IMR-90 (cell line): ENCODE data around the gene DCTN2. TPM values are rescaled to one million over a fixed set of nuclear protein-coding genes. Genes with fewer than 3 reads are reported as not detected.

Experiments used
- ATAC-seq: fragments of 200-7000 bp; cut with Tn5 transposase; 2 replicates; pipeline ENCODE4 v1.9.1; 2020; ENCODE audit warnings: low read depth, mild to moderate bottlenecking, moderate library complexity
- BruUV-seq: library from RNA; stranded (reverse); fragments of 400-500 nt; replicated peaks from 2 replicates; lab custom pipeline; 2021; lab: Mats Ljungman, UMichigan
- CTCF ChIA-PET: fragments of 300-600 bp; formaldehyde crosslinking; extraction: SDS; loops from one replicate; lab custom pipeline; 2021; ENCODE audit warnings: antibody characterized with exemption; lab: Yijun Ruan, JAX
- POLR2A ChIA-PET: fragments of 300-600 bp; sonication (Branson Sonifier 250); formaldehyde crosslinking; loops from one replicate; lab custom pipeline; 2022; ENCODE audit warnings: antibody characterized with exemption; ENCODE audit not compliant: unreplicated experiment; lab: Charles Lee
- DNase-seq: peaks from one replicate; pipeline ENCODE4 v3.0.0; 2013
- H2AFZ ChIP-seq: replicated peaks from 2 replicates; pipeline ENCODE3; 2013; ENCODE audit warnings: low read length, mild to moderate bottlenecking; ENCODE audit not compliant: poor library complexity
- H2AK5ac ChIP-seq: 2 replicates; pipeline ENCODE4 v1.6.1; 2013; ENCODE audit warnings: low read depth, low read length, inconsistent platforms
- H2AK9ac ChIP-seq: replicated peaks from 2 replicates; pipeline ENCODE3; 2013; ENCODE audit warnings: mild to moderate bottlenecking, low read depth, low read length, moderate library complexity; ENCODE audit not compliant: poor library complexity
- H2BK120ac ChIP-seq: 2 replicates; pipeline ENCODE4 v1.6.1; 2013; ENCODE audit warnings: low read depth, low read length, inconsistent platforms
- H2BK15ac ChIP-seq: 3 replicates; pipeline ENCODE4 v1.6.1; 2013; ENCODE audit warnings: low read depth, low read length, inconsistent platforms
- H2BK20ac ChIP-seq: 2 replicates; pipeline ENCODE4 v1.6.1; 2013; ENCODE audit warnings: low read depth, mild to moderate bottlenecking, inconsistent platforms, low read length, moderate library complexity
- H2BK5ac ChIP-seq: 2 replicates; pipeline ENCODE4 v1.6.1; 2013; ENCODE audit warnings: mild to moderate bottlenecking, low read depth, low read length, inconsistent platforms; ENCODE audit not compliant: poor library complexity, severe bottlenecking
- H3K14ac ChIP-seq: replicated peaks from 2 replicates; pipeline ENCODE4 v1.6.1; 2013; ENCODE audit warnings: low read depth, low read length, inconsistent platforms
- H3K18ac ChIP-seq: 2 replicates; pipeline ENCODE4 v1.6.1; 2013; ENCODE audit warnings: low read depth, low read length, control low read depth
- H3K23ac ChIP-seq: 2 replicates; pipeline ENCODE4 v1.6.1; 2013; ENCODE audit warnings: low read depth, low read length, inconsistent platforms
- H3K27ac ChIP-seq: 2 replicates; pipeline ENCODE4 v1.5.1; 2013; ENCODE audit warnings: mild to moderate bottlenecking, control low read depth, low read length; ENCODE audit not compliant: insufficient read depth
- H3K27me3 ChIP-seq: 2 replicates; pipeline ENCODE4 v1.6.1; 2013; ENCODE audit warnings: low read length; ENCODE audit not compliant: control insufficient read depth, insufficient read depth
- H3K36me3 ChIP-seq: 2 replicates; pipeline ENCODE4 v1.6.1; 2013; ENCODE audit warnings: low read length, mixed read lengths; ENCODE audit not compliant: control insufficient read depth, insufficient read depth
- H3K4ac ChIP-seq: 2 replicates; pipeline ENCODE4 v1.6.1; 2013; ENCODE audit warnings: low read depth, low read length, inconsistent platforms
- H3K4me1 ChIP-seq: 2 replicates; pipeline ENCODE4 v1.6.1; 2013; ENCODE audit warnings: low read length, mixed read lengths; ENCODE audit not compliant: control insufficient read depth, insufficient read depth
- H3K4me2 ChIP-seq: 2 replicates; pipeline ENCODE4 v1.6.1; 2013; ENCODE audit warnings: low read depth, mild to moderate bottlenecking, control low read depth, low read length, moderate library complexity
- H3K4me3 ChIP-seq: 2 replicates; pipeline ENCODE4 v1.5.1; 2013; ENCODE audit warnings: low read depth, mild to moderate bottlenecking, control low read depth, low read length, moderate library complexity; ENCODE audit not compliant: insufficient read depth
- H3K56ac ChIP-seq: 2 replicates; pipeline ENCODE4 v1.6.1; 2013; ENCODE audit warnings: low read length, inconsistent platforms; ENCODE audit not compliant: insufficient read depth; ENCODE audit errors: extremely low read depth
- H3K79me1 ChIP-seq, 2 experiments: 2 replicates each; pipeline ENCODE4 v1.6.1; 2013; ENCODE audit warnings: low read length in 2 of 2, inconsistent platforms in 1 of 2, low read depth in 1 of 2
- H3K9ac ChIP-seq: 2 replicates; pipeline ENCODE4 v1.6.1; 2013; ENCODE audit warnings: low read depth, low read length, control low read depth
- H3K9me1 ChIP-seq: 2 replicates; pipeline ENCODE4 v1.6.1; 2013; ENCODE audit warnings: low read length, inconsistent platforms; ENCODE audit not compliant: insufficient read depth
- H3K9me3 ChIP-seq: 2 replicates; pipeline ENCODE4 v1.6.1; 2013; ENCODE audit warnings: low read length; ENCODE audit not compliant: control insufficient read depth, insufficient read depth
- H4K20me1 ChIP-seq: 2 replicates; pipeline ENCODE4 v1.6.1; 2013; ENCODE audit warnings: low read length, inconsistent platforms; ENCODE audit not compliant: insufficient read depth
- H4K5ac ChIP-seq: 2 replicates; pipeline ENCODE4 v1.6.1; 2013; ENCODE audit warnings: mild to moderate bottlenecking, low read depth, low read length, control low read depth
- H4K8ac ChIP-seq, 2 experiments: 2 replicates each; pipeline ENCODE4 v1.6.1; 2013; ENCODE audit warnings: low read depth in 2 of 2, low read length in 2 of 2, control low read depth in 1 of 2, inconsistent platforms in 1 of 2
- H4K91ac ChIP-seq: 2 replicates; pipeline ENCODE4 v1.6.1; 2013; ENCODE audit warnings: low read depth, low read length, inconsistent platforms; ENCODE audit not compliant: insufficient read depth
- ELK1 ChIP-seq: fragments of 150-350 bp; IDR thresholded peaks from 2 replicates; pipeline ENCODE4 v1.6.1; 2016; ENCODE audit warnings: low read depth, mild to moderate bottlenecking, low read length, moderate library complexity, borderline replicate concordance
- RCOR1 ChIP-seq: IDR thresholded peaks from 2 replicates; pipeline ENCODE4 v1.6.1; 2012; ENCODE audit warnings: mild to moderate bottlenecking, low read length, improper control_type of control experiment; ENCODE audit not compliant: insufficient replicate concordance
- RFX5 ChIP-seq: IDR thresholded peaks from 2 replicates; pipeline ENCODE4 v1.8.0; 2012; ENCODE audit warnings: low read depth, mild to moderate bottlenecking, low read length, moderate library complexity
- WGBS, 2 experiments: methylation state at CpG; one replicate each; pipeline versions ENCODE4 v1.1.5 to v1.1.7; 2013; ENCODE audit warnings: missing lambda C conversion rate in 2 of 2; ENCODE audit not compliant: insufficient read length in 1 of 2; ENCODE audit errors: extremely low coverage in 2 of 2; 5-methylcytosine and 5-hydroxymethylcytosine counted together
- dilution Hi-C: fragments of 300-500 bp; cut with HindIII; formaldehyde crosslinking; loops from one replicate; pipeline ENCODE4 v1.14.3; 2018; ENCODE audit warnings: low sequenced_read_pairs; ENCODE audit not compliant: unreplicated experiment
- in situ Hi-C: fragments of 300-500 bp; cut with MboI; formaldehyde crosslinking; loops from 3 replicates; pipeline ENCODE4 v1.14.3; 2019; ENCODE audit warnings: low sequenced_read_pairs, inconsistent platforms, mixed read lengths
- intact Hi-C: fragments of 100-400 bp; cut with micrococcal nuclease; formaldehyde crosslinking; loops from 2 replicates; pipeline ENCODE4 v1.10.0; 2022
- polyA plus RNA-seq, 3 experiments: library from polyadenylated mRNA; depleted of rRNA; stranded (reverse); fragments of >200 nt; gene quantifications; 2 replicates each; pipeline ENCODE4 v1.2.3, GENCODE V29; 2012; ENCODE audit warnings: low replicate concordance in 1 of 3
- total RNA-seq: library from RNA; depleted of rRNA; stranded (reverse); fragments of >200 nt; gene quantifications from 2 replicates; pipeline ENCODE4 v1.2.3, GENCODE V29; 2012

DCTN2 gene
- total and polyA plus RNA-seq, 2 of the 4 experiments (the other 2 are of a cell fraction): 125 to 130 TPM

- no peak overlapping the region for H3K9ac ChIP-seq
- no peaks in the 10 kb centered on the region for H3K9me3 ChIP-seq
- no peak overlapping the region for H3K18ac ChIP-seq
Measured at GRCh38 chr12:57554897-57555296, 7.9 kb upstream of the DCTN2 start.

More at GRCh38 chr12:57554897-57555296, 7.9 kb upstream of the DCTN2 start:
- dilution Hi-C loops: loop anchor here (25.0 kb wide), 1 partner anchor 107 kb away; no protein-coding TSS in a partner anchor
- Histone ChIP-seq H3K79me1 (peaks cover 0 to 4% of the 10 kb centered on the region in 2 experiments; a peak in 1 of 4 replicates), H4K91ac (no peak overlapping the region), H4K8ac (no peak overlapping the region), H3K4me3 (no peak overlapping the region), H4K20me1 (no peaks in the 10 kb centered on the region), H3K14ac (no peak overlapping the region), H3K27ac (no peak overlapping the region), H3K56ac (no peak overlapping the region), H2AFZ (no peak overlapping the region), H3K36me3 (no peaks in the 10 kb centered on the region), H3K23ac (no peak overlapping the region), H2AK5ac (no peak overlapping the region), H2BK15ac (no peak overlapping the region), H3K27me3 (peaks cover 31% of the 10 kb centered on the region), H3K4me2 (no peak overlapping the region), H3K4me1 (peaks cover 3% of the 10 kb centered on the region), H4K5ac (no peak overlapping the region), H3K9me1 (peaks cover 7% of the 10 kb centered on the region; the same call in 1 of the 2 replicates), H2BK120ac (no peak overlapping the region), H2AK9ac (no peak overlapping the region), H2BK20ac (no peak overlapping the region), H2BK5ac (no peak overlapping the region), H3K4ac (no peak overlapping the region)
- ATAC-seq (no peak), DNase-seq (no peak)
- intact Hi-C loops: no loop called here
- WGBS, 2 experiments: no CpG with 5 or more reads among the region's 1 CpG
- ChIA-PET POLR2A (no interaction called here), CTCF (no interaction called here)
- in situ Hi-C loops: no loop called here
- no TSS peak for BruUV-seq
- no peak for TF ChIP-seq RFX5
- TF ChIP-seq RCOR1: no peak
- no peak for TF ChIP-seq ELK1
